Measurements from ENCODE around the gene TAB2. TPM values are rescaled to one million over a fixed set of nuclear protein-coding genes. Genes with fewer than 3 reads are reported as not detected.
A peak's percentile ranks its signal among the peaks of the same experiment; 100 is the strongest.
"Not testable (repeated sequence)": the region's sequence is repeated elsewhere in the genome, so short reads cannot be mapped to it uniquely, and the experiment has no call there.

Gene TAB2
- total RNA-seq, 2 donors from 2014 or later = 52.3 to 73.2 TPM

DNA sequence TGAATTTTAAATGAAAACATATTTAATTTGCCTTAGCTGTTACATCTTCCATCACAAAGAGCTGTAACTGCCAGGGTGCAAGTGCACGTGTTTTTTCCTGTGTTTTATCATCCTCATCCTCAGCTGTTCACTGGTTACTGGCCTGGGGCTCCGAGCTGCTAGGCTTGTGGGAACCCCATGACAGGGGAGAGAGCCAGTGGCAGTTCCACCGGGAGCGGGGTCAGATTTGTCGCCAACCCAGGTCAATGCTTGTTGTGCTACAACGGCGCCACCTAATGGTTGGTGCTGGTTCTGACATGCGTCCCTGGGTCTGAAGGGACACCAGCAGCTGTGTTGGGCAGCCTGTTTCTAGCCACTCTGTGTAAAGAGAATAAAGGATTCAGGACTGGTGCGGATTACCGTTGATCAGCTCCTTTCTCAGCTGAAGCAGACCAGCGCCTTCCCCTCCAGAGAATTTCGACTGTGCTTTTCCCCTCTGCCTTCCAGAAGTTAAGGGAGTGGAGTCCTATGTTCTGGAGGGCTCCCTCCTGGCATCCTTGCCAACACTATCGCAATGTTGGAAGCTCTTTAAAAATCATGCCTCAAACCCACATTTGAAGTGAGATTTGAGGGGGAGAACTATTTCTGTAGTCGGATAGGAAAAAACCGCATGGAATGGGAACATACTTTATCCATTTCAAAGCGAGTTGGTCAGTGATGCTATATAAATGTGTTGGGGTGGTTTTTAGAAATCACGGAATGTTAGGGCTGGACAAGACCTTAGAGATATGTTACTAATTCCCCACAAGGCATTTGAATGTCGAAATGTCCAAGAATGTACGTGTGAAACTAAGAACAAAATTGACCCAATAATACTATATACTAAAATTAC lies 114.6 kb downstream of the TAB2 start:
- peak; percentile 96 for DNase-seq (ENCODE audit: low spot score)
- intact Hi-C loops (cut with DNase I) = loop anchor here (2.0 to 10.0 kb wide), 3 partner anchors 351 to 857 kb away; no protein-coding TSS in a partner anchor

DNA sequence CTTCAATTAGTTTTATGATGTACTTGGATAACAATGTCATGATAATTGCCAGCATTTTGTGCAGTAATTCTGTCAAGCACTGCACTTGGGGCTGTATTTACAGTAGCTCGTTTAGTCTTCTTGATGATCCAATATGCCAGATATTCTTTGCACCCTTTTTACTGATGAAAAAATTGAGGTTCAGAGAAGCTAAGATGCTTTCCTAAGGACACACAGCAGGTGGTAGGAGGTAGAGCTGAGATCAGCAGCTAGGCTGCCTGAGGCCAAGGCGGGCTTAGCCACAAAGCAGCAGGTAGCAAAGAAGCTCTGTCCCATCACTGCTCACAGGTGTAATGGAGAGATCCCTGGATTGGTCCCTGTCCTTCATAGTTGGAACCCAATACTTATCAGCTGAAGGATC lies 115.9 kb downstream of the TAB2 start:
- intact Hi-C loops (cut with DNase I) = loop anchor here in 1 of 2 donors (5.0 to 10.0 kb wide), 2 partner anchors 401 to 859 kb away; no protein-coding TSS in a partner anchor
- DNase-seq (ENCODE audit: low spot score) = peak; percentile 13

DNA sequence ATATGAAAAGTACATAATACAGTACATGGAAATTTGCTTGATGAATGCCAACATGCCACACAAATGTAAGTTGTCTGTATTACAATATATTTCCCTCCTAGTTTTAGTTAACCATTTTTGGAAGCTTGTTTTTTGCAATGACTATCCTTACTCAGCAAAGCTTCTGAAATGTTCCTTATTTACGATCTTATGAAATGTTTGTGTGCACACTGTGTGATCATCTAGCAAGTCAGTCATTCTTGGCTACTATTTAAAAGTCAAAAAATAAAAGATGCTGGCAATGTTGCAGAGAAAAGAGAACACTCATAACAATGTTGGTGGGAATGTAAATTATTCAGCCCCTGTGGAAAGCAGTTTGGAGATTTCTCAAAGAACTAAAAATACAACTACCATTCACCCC lies 116.4 kb downstream of the TAB2 start:
- no peak for DNase-seq (ENCODE audit: low spot score)
- intact Hi-C loops (cut with DNase I) = loop anchor here in 1 of 2 donors (5.0 to 10.0 kb wide), 2 partner anchors 402 to 859 kb away; no protein-coding TSS in a partner anchor

DNA sequence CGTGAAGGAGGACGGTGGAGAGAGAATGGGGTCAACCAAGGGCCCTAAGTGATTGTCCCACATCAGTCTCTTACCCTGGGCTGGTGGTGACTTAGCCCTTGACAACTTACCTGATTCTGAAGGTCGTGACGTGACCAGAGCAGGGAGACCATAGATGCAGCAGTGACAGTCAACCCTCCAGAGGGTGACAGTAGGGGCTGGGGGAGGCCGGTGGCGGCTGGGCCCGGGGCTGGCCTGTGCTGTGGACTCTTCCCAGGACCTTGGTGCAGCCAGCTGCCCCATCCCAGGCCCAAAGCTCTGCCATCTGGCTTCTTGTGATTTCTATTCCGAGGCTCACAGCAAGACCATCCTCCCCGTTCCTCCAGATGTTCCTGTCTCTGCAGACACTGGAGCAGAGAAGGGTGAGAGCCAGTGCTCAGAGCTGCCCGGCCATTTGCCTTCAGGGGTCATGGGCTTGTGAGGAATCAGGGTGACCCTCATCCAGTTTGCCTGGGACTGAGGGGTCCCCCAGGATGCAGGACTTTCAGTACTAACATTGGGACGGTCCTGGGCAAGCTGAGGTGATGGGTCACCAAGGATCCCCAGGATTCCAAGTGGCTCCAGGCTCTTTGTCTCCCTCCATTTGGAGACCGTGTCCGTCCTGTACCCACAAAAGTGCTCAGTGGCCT lies 118.5 kb downstream of the TAB2 start:
- DNase-seq (ENCODE audit: low spot score) = no peak
- intact Hi-C loops (cut with DNase I) = loop anchor here (1.0 to 10.0 kb wide), 2 partner anchors 27 to 861 kb away; no protein-coding TSS in a partner anchor

GRCh38 chr6:149436647-149437046 lies 119.1 kb downstream of the TAB2 start:
- DNase-seq (ENCODE audit: low spot score) = peak; percentile 80
- intact Hi-C loops (cut with DNase I) = loop anchor here (1.0 to 10.0 kb wide), 2 partner anchors 27 to 862 kb away; no protein-coding TSS in a partner anchor

- intact Hi-C loops (cut with DNase I) = loop anchor here in 1 of 2 donors (10.0 kb wide), 1 partner anchor 862 kb away; no protein-coding TSS in a partner anchor
- no peak for DNase-seq (ENCODE audit: low spot score)
Measured at GRCh38 chr6:149437212-149437611, 119.7 kb downstream of the TAB2 start.

- intact Hi-C loops (cut with DNase I) = loop anchor here (2.0 to 10.0 kb wide), 2 partner anchors 20 to 864 kb away; no protein-coding TSS in a partner anchor
Measured at GRCh38 chr6:149438855-149439254, 121.3 kb downstream of the TAB2 start.

GRCh38 chr6:149439626-149440025 lies 122.1 kb downstream of the TAB2 start:
- DNase-seq (ENCODE audit: low spot score) = no peak
- intact Hi-C loops (cut with DNase I) = loop anchor here (2.0 to 10.0 kb wide), 2 partner anchors 19 to 865 kb away; no protein-coding TSS in a partner anchor

More at GRCh38 chr6:149438855-149439254, 121.3 kb downstream of the TAB2 start:
- DNase-seq (ENCODE audit: low spot score) = no peak

- DNase-seq (ENCODE audit: low spot score) = peak; percentile 57
- intact Hi-C loops (cut with DNase I) = no loop called here
Measured at GRCh38 chr6:149440735-149441671, 123.5 kb downstream of the TAB2 start.

- peak; percentile 70 for DNase-seq (ENCODE audit: low spot score)
- intact Hi-C loops (cut with DNase I) = no loop called here
Measured at GRCh38 chr6:149441740-149442139, 124.2 kb downstream of the TAB2 start.

DNA sequence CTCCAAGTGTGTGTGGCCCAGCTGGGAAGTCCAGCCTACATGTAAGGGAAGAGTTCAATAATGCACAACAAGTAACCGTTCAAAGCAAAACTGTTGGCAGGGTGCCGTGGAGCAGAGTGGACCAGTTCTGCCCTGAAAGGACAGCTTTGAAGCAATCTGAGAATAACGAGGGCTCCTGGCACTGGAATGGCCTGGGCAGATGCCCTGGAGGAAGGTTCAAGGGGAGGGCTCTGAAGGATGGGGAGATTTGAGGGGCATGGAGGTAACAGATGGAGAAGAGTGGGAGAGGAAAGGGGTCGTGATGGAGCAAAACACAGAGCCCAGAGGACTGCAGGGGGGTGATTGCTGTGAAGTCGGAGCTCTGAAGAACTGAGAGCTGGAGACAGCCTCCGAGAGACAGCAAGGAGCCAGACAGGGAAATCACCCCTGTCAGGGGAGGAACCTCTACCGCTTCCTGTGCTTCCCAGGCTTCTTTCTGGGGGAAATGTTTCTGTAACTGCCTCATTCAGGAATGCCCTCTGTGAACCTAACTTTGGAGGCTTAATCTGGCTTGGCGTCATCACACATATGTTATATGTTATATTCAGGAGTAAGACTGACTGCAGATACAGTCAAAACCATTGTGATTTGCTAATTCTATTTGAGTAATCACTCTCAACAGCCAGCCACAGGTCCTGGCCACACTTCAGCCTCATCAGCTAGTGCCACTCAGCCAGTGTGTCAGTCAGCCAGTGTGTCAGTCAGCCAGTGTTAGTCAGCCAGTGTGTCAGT lies 126.1 kb downstream of the TAB2 start:
- intact Hi-C loops (cut with DNase I) = no loop called here
- DNase-seq (ENCODE audit: low spot score) = peak; percentile 19

- intact Hi-C loops (cut with DNase I) = not testable (repeated sequence)
- peak; percentile 52 for DNase-seq (ENCODE audit: low spot score)
Measured at GRCh38 chr6:149444360-149445094, 127.0 kb downstream of the TAB2 start.

GRCh38 chr6:149445095-149445466 lies 127.6 kb downstream of the TAB2 start:
- intact Hi-C loops (cut with DNase I) = no loop called here
- DNase-seq (ENCODE audit: low spot score) = peak; percentile 43

DNA sequence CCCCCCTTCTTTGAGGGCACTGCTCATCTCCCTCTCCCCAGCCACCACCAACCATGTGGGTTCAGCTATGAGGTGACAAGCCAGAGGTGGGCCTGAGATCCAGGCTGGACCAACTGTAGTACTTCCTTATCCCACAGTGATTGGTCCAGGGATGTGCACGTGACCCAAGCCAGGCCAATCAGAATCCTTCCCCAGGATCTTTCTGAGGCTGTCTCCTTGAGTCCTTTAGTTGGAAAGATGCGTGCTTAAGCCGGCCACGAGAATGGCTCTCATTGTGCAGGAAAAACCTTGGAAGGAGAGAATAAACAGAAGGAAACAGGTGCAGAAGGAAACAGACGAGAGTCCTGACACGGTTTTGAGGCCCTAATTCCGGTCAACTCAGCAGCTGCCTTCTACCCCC lies 128.1 kb downstream of the TAB2 start:
- DNase-seq (ENCODE audit: low spot score) = peak; percentile 42
- intact Hi-C loops (cut with DNase I) = no loop called here

GRCh38 chr6:149446791-149447376 lies 129.4 kb downstream of the TAB2 start:
- DNase-seq (ENCODE audit: low spot score) = peak; percentile 35
- intact Hi-C loops (cut with DNase I) = no loop called here

- intact Hi-C loops (cut with DNase I) = no loop called here
- peak; percentile 47 for DNase-seq (ENCODE audit: low spot score)
Measured at GRCh38 chr6:149448821-149449453, 131.4 kb downstream of the TAB2 start.
